OCI-LY1 (cell line): ENCODE measurements around the gene ST3GAL5.

Source experiments
- EZH2 ChIP-seq: fragments of 200-600 bp; sonication (generic), shearing (Covaris generic); IDR thresholded peaks from 2 replicates; pipeline ENCODE4 v1.8.0; 2017; ENCODE audit warnings: borderline replicate concordance, mixed run types, mild to moderate bottlenecking, antibody characterized with exemption, low read length, moderate library complexity, mixed read lengths
- TF ChIP-seq, protein P1 (sequence below): fragments of 200-600 bp; sonication (generic), shearing (Covaris generic); IDR thresholded peaks from 2 replicates; pipeline ENCODE4 v1.5.1; 2017; ENCODE audit warnings: mild to moderate bottlenecking, antibody characterized with exemption, low read length, moderate library complexity, mixed read lengths

DNA sequence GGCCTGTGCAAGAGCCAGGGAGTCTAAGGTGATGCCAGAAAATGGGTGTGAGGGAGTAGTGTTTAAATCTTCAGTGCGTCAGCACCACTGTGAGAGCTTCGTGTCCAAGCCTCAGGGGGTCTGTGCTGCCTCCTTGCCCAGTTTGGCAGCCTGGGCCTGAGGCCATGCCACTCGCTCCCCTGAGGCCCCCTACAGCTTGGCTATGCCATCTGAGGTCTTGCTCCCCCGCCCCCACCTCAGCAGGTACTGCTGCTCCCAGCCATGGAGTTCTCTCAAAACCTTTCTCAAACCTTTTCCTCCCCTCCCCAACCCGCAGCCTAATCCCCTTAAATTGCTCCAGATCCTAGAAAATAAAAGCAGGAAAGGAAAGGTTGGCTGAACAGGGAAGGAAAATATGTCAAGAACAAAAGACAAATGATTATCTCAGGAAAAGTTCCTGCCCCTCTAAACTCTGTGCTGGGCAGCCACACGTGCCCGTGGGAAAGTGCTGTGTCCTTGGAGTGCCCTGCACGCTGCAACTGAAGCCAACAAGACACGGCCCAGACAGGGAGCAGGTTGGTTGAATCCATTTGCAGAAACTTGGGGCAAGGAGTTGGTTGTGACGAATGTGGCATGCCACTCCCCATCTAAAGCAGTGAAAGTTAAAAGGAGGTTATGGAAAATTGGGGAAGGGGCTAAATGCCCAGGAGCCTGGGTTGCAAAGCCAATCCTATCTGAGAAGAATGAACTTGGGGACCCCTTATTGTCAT is 73.8 kb downstream of the ST3GAL5 start:
- TF ChIP-seq, protein P1, sequence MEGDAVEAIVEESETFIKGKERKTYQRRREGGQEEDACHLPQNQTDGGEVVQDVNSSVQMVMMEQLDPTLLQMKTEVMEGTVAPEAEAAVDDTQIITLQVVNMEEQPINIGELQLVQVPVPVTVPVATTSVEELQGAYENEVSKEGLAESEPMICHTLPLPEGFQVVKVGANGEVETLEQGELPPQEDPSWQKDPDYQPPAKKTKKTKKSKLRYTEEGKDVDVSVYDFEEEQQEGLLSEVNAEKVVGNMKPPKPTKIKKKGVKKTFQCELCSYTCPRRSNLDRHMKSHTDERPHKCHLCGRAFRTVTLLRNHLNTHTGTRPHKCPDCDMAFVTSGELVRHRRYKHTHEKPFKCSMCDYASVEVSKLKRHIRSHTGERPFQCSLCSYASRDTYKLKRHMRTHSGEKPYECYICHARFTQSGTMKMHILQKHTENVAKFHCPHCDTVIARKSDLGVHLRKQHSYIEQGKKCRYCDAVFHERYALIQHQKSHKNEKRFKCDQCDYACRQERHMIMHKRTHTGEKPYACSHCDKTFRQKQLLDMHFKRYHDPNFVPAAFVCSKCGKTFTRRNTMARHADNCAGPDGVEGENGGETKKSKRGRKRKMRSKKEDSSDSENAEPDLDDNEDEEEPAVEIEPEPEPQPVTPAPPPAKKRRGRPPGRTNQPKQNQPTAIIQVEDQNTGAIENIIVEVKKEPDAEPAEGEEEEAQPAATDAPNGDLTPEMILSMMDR = no peak
- TF ChIP-seq EZH2 = no peak
